ENCODE data around the gene WRNIP1. TPM values are rescaled to one million over a fixed set of nuclear protein-coding genes. Genes with fewer than 3 reads are reported as not detected.

The WRNIP1 gene
- 10 to 100 TPM; 57.8 to 60.4 TPM for total RNA-seq

DNA sequence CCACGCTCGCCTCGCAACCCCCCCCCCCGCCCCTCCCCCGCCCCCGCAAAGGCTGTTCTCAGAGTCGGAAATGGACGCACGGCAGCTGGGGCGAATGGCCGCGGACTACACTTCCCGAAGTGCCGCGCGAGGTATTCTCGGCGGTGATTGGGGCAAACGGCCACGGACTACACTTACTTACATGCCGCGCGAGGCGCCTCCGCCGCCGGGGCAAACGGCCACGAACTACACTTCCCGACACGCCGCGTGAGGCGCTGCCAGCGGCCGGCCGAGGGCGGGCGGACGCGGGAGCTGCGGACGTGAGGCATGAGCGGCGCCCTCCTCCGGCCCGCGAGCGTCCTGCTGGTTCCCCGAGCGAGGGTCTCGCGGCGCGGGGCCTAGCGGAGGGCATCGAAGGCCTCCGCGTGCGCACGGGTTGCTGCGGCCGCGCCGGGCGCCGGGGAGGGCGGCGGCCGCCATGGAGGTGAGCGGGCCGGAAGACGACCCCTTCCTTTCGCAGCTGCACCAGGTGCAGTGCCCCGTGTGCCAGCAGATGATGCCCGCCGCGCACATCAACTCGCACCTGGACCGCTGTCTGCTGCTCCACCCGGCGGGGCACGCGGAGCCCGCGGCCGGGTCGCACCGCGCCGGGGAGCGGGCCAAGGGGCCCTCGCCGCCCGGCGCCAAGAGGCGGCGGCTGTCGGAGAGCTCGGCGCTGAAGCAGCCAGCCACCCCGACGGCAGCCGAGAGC is at the start of gene WRNIP1:
Gene WRNIP1, plus strand, starts transcription at position 228 of the 730 bp plus-strand sequence. Its CDS starts 230 bp downstream, at position 458.
- ChIA-PET CTCF (interaction anchor here (0.8 to 1.7 kb wide), 7 partner anchors 9 to 261 kb away, joined by 3 to 6 read pairs (median 4); partner anchors contain the start of gene SERPINB1), POLR2A (interaction anchor here (0.7 to 1.5 kb wide), 5 partner anchors 76 to 298 kb away, joined by 4 to 8 read pairs (median 4); partner anchors contain the start of gene SERPINB1)

DNA sequence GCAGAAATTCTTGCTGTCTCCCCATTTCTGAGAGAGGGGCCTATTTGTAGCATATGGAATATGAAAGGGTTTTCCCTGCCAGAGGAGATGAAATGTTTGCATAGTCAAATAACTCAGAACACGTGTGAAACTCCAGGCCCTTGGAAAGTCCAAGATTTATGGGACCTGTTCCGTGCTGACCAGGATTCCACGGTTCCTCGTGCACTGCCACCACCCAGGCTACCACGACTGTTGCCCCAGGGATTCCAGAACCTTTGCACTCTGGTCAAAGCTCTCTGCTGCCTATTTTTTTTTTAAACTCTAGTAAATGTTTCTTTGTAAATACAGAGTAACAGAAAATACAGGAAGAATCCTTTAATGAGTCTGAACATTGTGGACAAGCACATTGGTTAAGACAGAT is 49.5 kb upstream of the WRNIP1 start:
- POLR2A ChIA-PET: interaction anchor here (0.5 kb wide), 1 partner anchor 500 kb away, joined by 5 read pairs; no protein-coding TSS in a partner anchor
- CTCF ChIA-PET: no interaction called here

- ChIA-PET CTCF (no interaction called here), POLR2A (no interaction called here)
Observed at GRCh38 chr6:2716936-2717700, 48.1 kb upstream of the WRNIP1 start.

- CTCF ChIA-PET: no interaction called here
- POLR2A ChIA-PET: no interaction called here
Observed at GRCh38 chr6:2718334-2719092, 46.7 kb upstream of the WRNIP1 start.

GRCh38 chr6:2719093-2719455 is 46.1 kb upstream of the WRNIP1 start:
- CTCF ChIA-PET: no interaction called here
- POLR2A ChIA-PET: no interaction called here

- ChIA-PET CTCF (no interaction called here), POLR2A (no interaction called here)
Observed at GRCh38 chr6:2721219-2721618, 44.0 kb upstream of the WRNIP1 start.

- CTCF ChIA-PET: interaction anchor here (0.7 kb wide), 1 partner anchor 673 kb away, joined by 3 read pairs; no protein-coding TSS in a partner anchor
- POLR2A ChIA-PET: no interaction called here
Observed at GRCh38 chr6:2725364-2725988, 39.7 kb upstream of the WRNIP1 start.

- POLR2A ChIA-PET: no interaction called here
- CTCF ChIA-PET: interaction anchor here (0.7 kb wide), 1 partner anchor 25 kb away, joined by 3 read pairs; the partner anchor contains the start of gene MYLK4
Observed at GRCh38 chr6:2725999-2726567, 39.1 kb upstream of the WRNIP1 start.

GRCh38 chr6:2729921-2730320 is 35.3 kb upstream of the WRNIP1 start:
- ChIA-PET CTCF (no interaction called here), POLR2A (no interaction called here)

DNA sequence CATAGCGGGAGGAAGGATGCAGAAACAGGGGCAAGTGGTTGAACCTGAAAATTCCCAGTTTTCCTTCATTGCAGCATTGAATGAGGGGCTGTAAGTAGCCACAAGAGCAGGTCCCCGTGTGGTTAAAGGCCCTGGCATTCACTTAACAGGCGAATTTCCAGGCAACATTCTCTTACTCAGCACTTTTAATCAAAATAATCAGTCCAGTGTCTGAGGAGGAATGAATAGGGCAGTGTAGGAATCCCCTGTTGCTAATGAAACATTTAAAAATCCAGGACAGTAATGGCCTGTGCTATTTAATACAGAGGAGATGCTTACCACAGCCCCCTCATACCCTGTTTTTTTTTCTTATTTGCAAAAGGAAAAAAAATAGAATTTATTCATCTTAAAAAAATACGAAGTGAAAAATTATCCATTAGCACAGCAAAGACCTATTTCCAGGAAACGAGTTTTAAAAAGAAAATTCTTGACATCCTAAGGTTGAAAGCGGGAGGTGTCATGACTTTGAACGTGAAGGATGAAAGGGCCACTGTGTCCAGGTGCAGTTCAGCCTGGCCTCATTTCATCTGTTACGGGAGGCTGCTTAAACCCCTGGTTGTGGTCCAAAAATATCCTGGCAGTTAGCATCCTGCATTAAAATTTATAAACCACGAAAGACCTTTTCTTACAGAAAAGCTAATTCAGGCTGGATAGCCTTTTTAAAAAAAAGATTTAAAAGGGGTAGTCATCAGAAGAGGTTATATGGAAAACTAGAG is 34.7 kb upstream of the WRNIP1 start:
- POLR2A ChIA-PET: no interaction called here
- CTCF ChIA-PET: no interaction called here

GRCh38 chr6:2731281-2731909 is 33.8 kb upstream of the WRNIP1 start:
- ChIA-PET POLR2A (no interaction called here), CTCF (no interaction called here)

GRCh38 chr6:2732503-2733089 is 32.6 kb upstream of the WRNIP1 start:
- ChIA-PET POLR2A (no interaction called here), CTCF (interaction anchor here (1.5 kb wide), 1 partner anchor 18 kb away, joined by 6 read pairs; the partner anchor contains the start of gene MYLK4)

DNA sequence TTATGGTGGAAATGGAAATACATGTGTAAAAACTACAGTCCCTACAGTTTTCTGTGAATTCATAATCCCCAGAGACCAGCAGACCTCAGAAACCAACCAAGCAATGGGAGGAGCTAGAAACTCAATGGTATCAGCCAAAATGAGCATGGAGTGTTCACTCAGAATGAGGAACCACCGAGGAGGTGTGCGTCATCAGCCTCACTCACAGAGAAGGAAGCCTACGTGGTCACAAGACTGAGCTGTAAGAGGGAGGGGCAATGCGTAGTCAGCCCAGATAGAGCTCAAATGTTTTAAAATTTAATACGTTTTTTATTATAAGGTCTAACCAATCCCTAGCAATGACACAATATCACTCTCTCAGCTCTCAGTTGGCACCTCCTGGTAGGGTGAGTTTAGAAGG is 31.9 kb upstream of the WRNIP1 start:
- POLR2A ChIA-PET: no interaction called here
- CTCF ChIA-PET: interaction anchor here (1.5 kb wide), 1 partner anchor 17 kb away, joined by 6 read pairs; the partner anchor contains the start of gene MYLK4

DNA sequence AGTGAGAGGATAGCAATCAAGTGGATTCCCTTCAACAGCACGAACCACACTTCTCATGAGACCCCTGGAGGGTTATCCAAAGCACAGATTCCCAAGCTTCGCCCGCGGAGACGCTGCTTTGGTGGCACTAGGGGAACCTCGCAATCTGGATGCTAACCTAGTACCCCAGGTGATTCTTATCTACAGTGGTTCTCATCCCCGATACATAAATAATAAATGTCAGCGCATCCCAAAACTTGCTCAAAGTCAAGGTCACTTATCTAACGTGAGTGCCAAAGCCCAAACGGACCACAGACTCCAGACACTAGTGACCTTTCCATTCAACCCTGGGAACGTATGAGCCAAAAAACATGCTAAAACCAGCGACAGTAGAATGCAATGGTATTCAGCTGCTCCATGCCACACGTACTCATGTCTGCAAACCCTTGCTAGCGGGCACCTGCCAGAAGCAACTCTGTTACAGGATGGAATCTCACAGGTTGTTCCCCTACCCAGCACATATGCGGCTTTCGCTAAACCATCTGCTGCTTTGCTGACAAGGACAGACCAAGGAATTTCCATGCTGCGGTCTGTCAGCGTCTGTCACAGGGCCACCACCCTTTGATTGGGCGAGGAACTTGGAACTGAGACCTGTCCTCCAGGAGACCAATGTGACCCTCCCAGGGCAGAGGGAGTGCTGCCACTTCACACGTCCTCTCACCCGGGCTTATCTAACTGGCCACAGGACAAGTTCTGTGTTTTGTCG is 31.3 kb upstream of the WRNIP1 start:
- ChIA-PET POLR2A (no interaction called here), CTCF (interaction anchor here (1.5 kb wide), 1 partner anchor 16 kb away, joined by 6 read pairs; the partner anchor contains the start of gene MYLK4)

DNA sequence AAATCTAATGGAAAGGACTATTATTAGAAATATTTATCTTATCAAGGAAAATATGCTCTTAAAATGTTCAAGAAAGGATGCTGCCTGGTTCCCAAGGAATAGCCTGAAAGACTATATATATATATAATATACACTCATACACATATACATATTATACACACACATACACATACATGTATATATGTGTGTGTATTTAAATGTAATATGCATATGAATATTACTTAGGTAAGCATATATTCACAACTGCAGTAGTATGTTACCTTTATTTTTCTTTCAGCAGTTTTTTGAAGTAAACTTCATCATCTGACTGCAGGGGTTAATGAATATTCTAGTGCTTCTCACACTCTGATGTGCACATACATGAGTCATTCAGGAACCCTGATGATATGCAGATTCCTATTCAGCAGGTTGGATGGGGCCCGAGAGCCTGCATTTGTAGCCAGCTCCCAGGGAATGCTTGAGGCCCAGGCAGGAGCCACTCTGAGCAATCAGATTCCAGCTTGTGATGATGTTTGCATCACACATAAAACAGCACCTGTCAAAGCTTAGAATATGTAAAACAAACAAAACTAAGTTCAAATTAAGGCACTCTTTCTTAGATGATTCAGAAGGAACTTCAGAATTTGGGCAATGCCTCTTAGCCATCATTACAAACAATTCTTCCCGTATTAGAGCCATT is 30.6 kb upstream of the WRNIP1 start:
- POLR2A ChIA-PET: no interaction called here
- CTCF ChIA-PET: interaction anchor here (1.4 kb wide), 1 partner anchor 16 kb away, joined by 8 read pairs; the partner anchor contains the start of gene MYLK4

- CTCF ChIA-PET: interaction anchor here (1.0 to 2.8 kb wide), 3 partner anchors 13 to 104 kb away, joined by 3 to 18 read pairs (median 6); partner anchors contain the start of genes MYLK4, SERPINB1 and WRNIP1
- POLR2A ChIA-PET: no interaction called here
Observed at GRCh38 chr6:2737885-2738284, 27.3 kb upstream of the WRNIP1 start.

Measured in activated CD8-positive, alpha-beta memory T cell treated with anti-CD3 and anti-CD28 coated beads for 36 hours (primary cell).